ENCODE results near the gene PINLYP. TPM values are rescaled to one million over a fixed set of nuclear protein-coding genes. Genes with fewer than 3 reads are reported as not detected.
A peak's percentile ranks its signal among the peaks of the same experiment; 100 is the strongest.

PINLYP gene
- total RNA-seq, 1 experiment from 2014 or later, result 6.4 TPM

- ChIA-PET POLR2A (interaction anchor here (1.8 kb wide), 1 partner anchor 25 kb away, joined by 5 read pairs; the partner anchor contains the start of gene IRGQ), CTCF (interaction anchor here (0.6 to 2.8 kb wide), 4 partner anchors 15 to 63 kb away, joined by 3 to 16 read pairs (median 14); partner anchors contain the start of genes IRGQ and ZNF576)
- no peak overlapping the region for H3K4me3 Mint-ChIP-seq
- TF ChIP-seq IRF1 (CRISPR knock-in tag; IDR thresholded peaks at IDR 0.05) (no peak), ZNF121 (CRISPR knock-in tag; IDR thresholded peaks at IDR 0.05) (peak; percentile 96), ESRRA (CRISPR knock-in tag; IDR thresholded peaks at IDR 0.05; ENCODE audit: borderline replicate concordance) (no peak), GTF2I (CRISPR knock-in tag; conservative IDR thresholded peaks at IDR 0.05) (peak; percentile 92), ZNF219 (CRISPR knock-in tag; IDR thresholded peaks at IDR 0.05; ENCODE audit: borderline replicate concordance) (no peak)
- peaks cover 12% of the 10 kb centered on the region for H3K4me1 Mint-ChIP-seq
- H3K27me3 Mint-ChIP-seq (ENCODE audit: low read depth), result no peaks in the 10 kb centered on the region
- peak overlapping the region; percentile 74 for H3K27ac Mint-ChIP-seq
- no peaks in the 10 kb centered on the region; the same call in 1 of the 2 replicates for H3K36me3 Mint-ChIP-seq
- H3K9me3 Mint-ChIP-seq, result no peaks in the 10 kb centered on the region
- peak; percentile 48 for ATAC-seq
- no peak for DNase-seq (ENCODE audit: low spot score)
Observed at GRCh38 chr19:43570174-43570791, 5.3 kb upstream of the PINLYP start.

DNA sequence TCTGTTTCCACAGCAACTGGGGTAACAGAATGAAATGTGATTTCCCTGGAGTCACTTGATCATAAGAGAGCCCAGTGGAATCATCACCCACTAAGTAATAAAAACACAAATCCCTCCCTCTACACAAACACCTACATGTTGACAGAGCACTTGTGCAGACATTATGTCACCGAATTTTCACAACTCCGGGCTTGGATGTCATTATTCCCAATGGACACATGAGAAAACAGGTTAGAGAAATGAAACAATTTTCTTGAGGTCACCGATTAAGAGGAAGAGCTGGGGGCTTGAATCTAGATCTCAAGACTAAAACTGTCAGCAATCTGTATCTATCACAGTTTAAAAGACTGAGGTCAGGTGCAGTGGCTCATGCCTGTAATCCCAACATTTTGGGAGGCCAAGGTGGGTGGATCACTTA is 3.4 kb upstream of the PINLYP start:
- no peaks in the 10 kb centered on the region for H3K9me3 Mint-ChIP-seq
- no peak for ATAC-seq
- H3K4me3 Mint-ChIP-seq, result no peak overlapping the region
- H3K27me3 Mint-ChIP-seq (ENCODE audit: low read depth), result no peaks in the 10 kb centered on the region; the same call in 1 of the 2 replicates
- TF ChIP-seq NFE2L1 (CRISPR knock-in tag; IDR thresholded peaks at IDR 0.05) (no peak), ATF6 (CRISPR knock-in tag; IDR thresholded peaks at IDR 0.05) (no peak), NR1H2 (CRISPR knock-in tag; IDR thresholded peaks at IDR 0.05) (no peak), FOXP1 (CRISPR knock-in tag; IDR thresholded peaks at IDR 0.05; ENCODE audit: borderline replicate concordance) (no peak), CBFB (CRISPR knock-in tag; IDR thresholded peaks at IDR 0.05; ENCODE audit: low read depth) (no peak), NFYB (CRISPR knock-in tag; conservative IDR thresholded peaks at IDR 0.05; ENCODE audit: low read depth) (no peak), ZNF416 (CRISPR knock-in tag; IDR thresholded peaks at IDR 0.05) (no peak), TCF7 (CRISPR knock-in tag; IDR thresholded peaks at IDR 0.05; ENCODE audit: low read depth) (no peak), GTF2I (CRISPR knock-in tag; conservative IDR thresholded peaks at IDR 0.05) (no peak), KAT7 (CRISPR knock-in tag; IDR thresholded peaks at IDR 0.05; ENCODE audit: borderline replicate concordance) (no peak), NR2C2 (CRISPR knock-in tag; IDR thresholded peaks at IDR 0.05) (no peak), ZNF317 (CRISPR knock-in tag; IDR thresholded peaks at IDR 0.05; ENCODE audit: borderline replicate concordance, low read depth) (no peak), TP53 (CRISPR knock-in tag; IDR thresholded peaks at IDR 0.05) (no peak), ZBTB21 (CRISPR knock-in tag; IDR thresholded peaks at IDR 0.05; ENCODE audit: borderline replicate concordance) (no peak), SMAD3 (CRISPR knock-in tag; IDR thresholded peaks at IDR 0.05; ENCODE audit: borderline replicate concordance) (no peak)
- TF ChIP-seq, protein P1, sequence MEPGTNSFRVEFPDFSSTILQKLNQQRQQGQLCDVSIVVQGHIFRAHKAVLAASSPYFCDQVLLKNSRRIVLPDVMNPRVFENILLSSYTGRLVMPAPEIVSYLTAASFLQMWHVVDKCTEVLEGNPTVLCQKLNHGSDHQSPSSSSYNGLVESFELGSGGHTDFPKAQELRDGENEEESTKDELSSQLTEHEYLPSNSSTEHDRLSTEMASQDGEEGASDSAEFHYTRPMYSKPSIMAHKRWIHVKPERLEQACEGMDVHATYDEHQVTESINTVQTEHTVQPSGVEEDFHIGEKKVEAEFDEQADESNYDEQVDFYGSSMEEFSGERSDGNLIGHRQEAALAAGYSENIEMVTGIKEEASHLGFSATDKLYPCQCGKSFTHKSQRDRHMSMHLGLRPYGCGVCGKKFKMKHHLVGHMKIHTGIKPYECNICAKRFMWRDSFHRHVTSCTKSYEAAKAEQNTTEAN (CRISPR knock-in tag; IDR thresholded peaks at IDR 0.05), result no peak
- no peak overlapping the region for H3K27ac Mint-ChIP-seq
- H3K36me3 Mint-ChIP-seq, result no peaks in the 10 kb centered on the region; the same call in 1 of the 2 replicates
- H3K4me1 Mint-ChIP-seq, result peaks cover 24% of the 10 kb centered on the region
- no peak for DNase-seq (ENCODE audit: low spot score)
- ChIA-PET POLR2A (no interaction called here), CTCF (interaction anchor here (2.5 to 2.8 kb wide), 2 partner anchors 23 to 37 kb away, joined by 14 to 16 read pairs; partner anchors contain the start of genes IRGQ and ZNF576)

Measured in WTC11 (cell line).